Activated B cell treated with CpG ODN at 0.5 μM for 24 hours (primary cell): Measurements from ENCODE around the gene TMEM129. TPM values are rescaled to one million over a fixed set of nuclear protein-coding genes. Genes with fewer than 3 reads are reported as not detected.

Experiments used
- ATAC-seq: fragments of 200-7000 bp; cut with Tn5 transposase; one replicate; pipeline ENCODE4 v1.10.0; 2021; ENCODE audit warnings: low read depth, mild to moderate bottlenecking, moderate library complexity
- CTCF ChIA-PET: fragments of 350-600 bp; sonication (Branson Sonifier 250); formaldehyde crosslinking; loops from one replicate; lab custom pipeline; 2021; ENCODE audit warnings: antibody characterized with exemption; lab: Charles Lee
- POLR2A ChIA-PET: fragments of 350-600 bp; sonication (Branson Sonifier 250); formaldehyde crosslinking; loops from one replicate; lab custom pipeline; 2021; ENCODE audit warnings: antibody characterized with exemption; lab: Charles Lee
- DNase-seq: peaks from one replicate; pipeline ENCODE4 v3.0.0; 2022
- H3K27ac Mint-ChIP-seq: one replicate; pipeline ENCODE4 v1.8.0; 2020; ENCODE audit warnings: mixed read lengths
- H3K27me3 Mint-ChIP-seq: one replicate; pipeline ENCODE4 v1.8.0; 2021; ENCODE audit warnings: mixed read lengths
- H3K36me3 Mint-ChIP-seq: one replicate; pipeline ENCODE4 v1.8.0; 2021; ENCODE audit warnings: low read depth, mixed read lengths
- H3K4me1 Mint-ChIP-seq: one replicate; pipeline ENCODE4 v1.8.0; 2021; ENCODE audit warnings: mixed read lengths
- H3K4me3 Mint-ChIP-seq: one replicate; pipeline ENCODE4 v1.8.0; 2020; ENCODE audit warnings: mild to moderate bottlenecking, mixed read lengths
- H3K9me3 Mint-ChIP-seq: one replicate; pipeline ENCODE4 v1.8.0; 2020; ENCODE audit warnings: mixed read lengths
- intact Hi-C: fragments of 100-400 bp; cut with micrococcal nuclease; formaldehyde crosslinking; loops from one replicate; pipeline ENCODE4 v1.15.1; 2024
- total RNA-seq: library from RNA; stranded (reverse); gene quantifications from 2 replicates; pipeline ENCODE4 v1.2.3, GENCODE V29; 2022
- TF ChIP-seq, protein P1 (sequence below): fragments of 200-600 bp; IDR thresholded peaks from one replicate; pipeline ENCODE4 v1.8.0; 2022; ENCODE audit warnings: antibody characterized with exemption, mild to moderate bottlenecking

The TMEM129 gene
- total RNA-seq, 1 donor from 2014 or later = 23.7 TPM

DNA sequence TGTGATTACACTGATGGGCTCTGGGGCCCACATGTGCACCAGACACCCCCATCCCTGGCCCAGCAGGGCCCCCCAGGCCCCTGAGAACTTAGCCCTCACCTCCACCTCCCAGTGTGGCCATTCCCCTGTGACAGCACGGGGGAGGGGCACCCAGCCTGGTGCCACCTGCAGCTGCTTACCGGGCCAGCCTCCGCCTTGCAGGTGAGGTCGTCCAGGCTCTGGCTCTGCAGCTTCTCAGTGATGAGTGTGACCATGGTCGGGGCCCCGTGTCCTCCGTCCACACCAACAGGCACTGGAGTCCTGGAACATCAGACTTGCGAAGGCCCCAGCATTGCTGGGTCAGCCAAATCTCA, 52.7 kb downstream of the TMEM129 start:
- intact Hi-C loops = no loop called here
- Mint-ChIP-seq H3K36me3 (no peaks in the 10 kb centered on the region), H3K9me3 (no peaks in the 10 kb centered on the region), H3K4me3 (no peak overlapping the region), H3K27ac (no peak overlapping the region), H3K4me1 (no peaks in the 10 kb centered on the region), H3K27me3 (no peaks in the 10 kb centered on the region)
- no peak for DNase-seq
- TF ChIP-seq, protein P1, sequence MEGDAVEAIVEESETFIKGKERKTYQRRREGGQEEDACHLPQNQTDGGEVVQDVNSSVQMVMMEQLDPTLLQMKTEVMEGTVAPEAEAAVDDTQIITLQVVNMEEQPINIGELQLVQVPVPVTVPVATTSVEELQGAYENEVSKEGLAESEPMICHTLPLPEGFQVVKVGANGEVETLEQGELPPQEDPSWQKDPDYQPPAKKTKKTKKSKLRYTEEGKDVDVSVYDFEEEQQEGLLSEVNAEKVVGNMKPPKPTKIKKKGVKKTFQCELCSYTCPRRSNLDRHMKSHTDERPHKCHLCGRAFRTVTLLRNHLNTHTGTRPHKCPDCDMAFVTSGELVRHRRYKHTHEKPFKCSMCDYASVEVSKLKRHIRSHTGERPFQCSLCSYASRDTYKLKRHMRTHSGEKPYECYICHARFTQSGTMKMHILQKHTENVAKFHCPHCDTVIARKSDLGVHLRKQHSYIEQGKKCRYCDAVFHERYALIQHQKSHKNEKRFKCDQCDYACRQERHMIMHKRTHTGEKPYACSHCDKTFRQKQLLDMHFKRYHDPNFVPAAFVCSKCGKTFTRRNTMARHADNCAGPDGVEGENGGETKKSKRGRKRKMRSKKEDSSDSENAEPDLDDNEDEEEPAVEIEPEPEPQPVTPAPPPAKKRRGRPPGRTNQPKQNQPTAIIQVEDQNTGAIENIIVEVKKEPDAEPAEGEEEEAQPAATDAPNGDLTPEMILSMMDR = no peak
- ChIA-PET CTCF (no interaction called here), POLR2A (no interaction called here)
- ATAC-seq = no peak

DNA sequence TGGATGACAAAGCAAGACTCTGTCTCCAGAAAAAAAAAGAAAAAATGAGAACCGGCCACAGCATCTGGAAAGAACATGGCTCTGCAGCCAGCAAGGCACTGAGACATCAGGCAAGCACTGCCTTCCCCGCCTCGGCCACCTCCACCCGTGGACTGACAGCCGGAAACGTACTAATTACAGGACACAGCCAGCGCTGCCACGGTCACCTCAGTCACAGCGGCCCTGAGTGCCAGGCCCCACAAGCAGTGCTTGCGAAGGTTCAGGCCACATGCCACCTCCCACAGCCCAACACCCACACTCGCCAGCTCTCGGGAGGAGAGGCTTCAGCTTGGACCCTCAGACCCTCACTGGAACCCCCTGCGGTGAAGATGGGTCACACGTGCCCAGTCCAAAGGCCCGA, 53.9 kb downstream of the TMEM129 start:
- CTCF ChIA-PET = no interaction called here
- TF ChIP-seq, protein P1 = no peak
- no peak overlapping the region for H3K4me3 Mint-ChIP-seq
- DNase-seq = no peak
- no peaks in the 10 kb centered on the region for H3K4me1 Mint-ChIP-seq
- H3K27ac Mint-ChIP-seq = no peak overlapping the region
- ATAC-seq = no peak
- H3K27me3 Mint-ChIP-seq = no peaks in the 10 kb centered on the region
- H3K36me3 Mint-ChIP-seq = no peaks in the 10 kb centered on the region
- POLR2A ChIA-PET = interaction anchor here (0.5 kb wide), 1 partner anchor 29 kb away, joined by 4 read pairs; no protein-coding TSS in a partner anchor
- intact Hi-C loops = no loop called here
- no peaks in the 10 kb centered on the region for H3K9me3 Mint-ChIP-seq

DNA sequence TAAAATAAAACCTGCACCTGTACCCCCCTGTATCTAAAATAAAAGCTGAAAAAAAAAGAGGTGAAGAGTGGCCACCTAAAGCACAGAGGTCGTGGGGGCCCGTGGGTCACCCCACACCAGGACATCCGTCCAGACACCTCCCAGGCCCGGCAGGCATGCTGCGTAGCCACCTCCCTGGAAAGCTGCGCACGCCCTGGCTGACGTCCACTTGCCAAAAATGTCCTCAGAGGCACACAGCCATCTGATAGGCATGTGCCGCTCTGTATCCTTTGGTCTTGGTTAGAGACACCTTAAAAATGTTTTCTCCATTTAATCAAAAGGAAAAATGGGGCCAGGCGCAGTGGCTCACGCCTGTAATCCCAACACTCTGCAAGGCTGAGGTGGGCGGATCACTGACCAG, 54.7 kb downstream of the TMEM129 start:
- TF ChIP-seq, protein P1 = no peak
- Mint-ChIP-seq H3K4me3 (no peak overlapping the region), H3K27me3 (no peaks in the 10 kb centered on the region), H3K27ac (no peak overlapping the region), H3K4me1 (no peaks in the 10 kb centered on the region), H3K9me3 (no peaks in the 10 kb centered on the region), H3K36me3 (no peaks in the 10 kb centered on the region)
- ChIA-PET POLR2A (no interaction called here), CTCF (no interaction called here)
- DNase-seq = no peak
- intact Hi-C loops = no loop called here
- ATAC-seq = no peak

Other genes starting within 250 kb of the TMEM129 start
- gene FAM53A, start 37.0 kb downstream of the TMEM129 start, total RNA-seq = 0.81 and 1.2 TPM in 2 replicates
- 34.0 and 37.8 TPM in 2 replicates for gene SLBP, start 9.0 kb downstream of the TMEM129 start, total RNA-seq
- 16.1 and 20.5 TPM in 2 replicates for gene TACC3, start 198 bp upstream of the TMEM129 start, total RNA-seq
- 0.10 and 0.40 TPM in 2 replicates for gene FGFR3, start 72.0 kb upstream of the TMEM129 start, total RNA-seq
- gene LETM1, start 134.8 kb upstream of the TMEM129 start, total RNA-seq = 52.5 and 60.3 TPM in 2 replicates
- gene NSD2, start 150.1 kb upstream of the TMEM129 start, total RNA-seq = 40.3 and 44.6 TPM in 2 replicates